Esophagus muscularis mucosa (tissue), 4 donors: ENCODE data around the gene RHOJ.

Experiments
- EP300 ChIP-seq: sonication (generic); formaldehyde crosslinking; IDR thresholded peaks from one replicate; pipeline ENCODE4 v1.6.1; 2017; ENCODE audit warnings: antibody characterized with exemption
- POLR2A ChIP-seq: fragments of 450-650 bp; IDR thresholded peaks from one replicate; pipeline ENCODE4 v1.6.1; 2017; ENCODE audit warnings: antibody characterized with exemption, moderate library complexity, mild to moderate bottlenecking, low read depth
- POLR2AphosphoS5 ChIP-seq, 2 donors: sonication (generic); formaldehyde crosslinking; IDR thresholded peaks; one replicate each; pipeline ENCODE4 v1.6.1; 2017; ENCODE audit warnings: antibody characterized with exemption in 2 of 2
- TF ChIP-seq, protein P1 (sequence below), 3 experiments: fragments of 200-600 bp in 2 of 3; fragments of 450-650 bp in 1 of 3; sonication (generic) in 2 of 3; IDR thresholded peaks; one replicate each; pipeline ENCODE4 v1.5.1; 2017 to 2019; ENCODE audit warnings: antibody characterized with exemption in 3 of 3, mild to moderate bottlenecking in 2 of 3, moderate library complexity in 1 of 3

- TF ChIP-seq POLR2A (no peak), EP300 (no peak), POLR2AphosphoS5 (IDR thresholded peaks at IDR 0.05) (no peak)
- TF ChIP-seq, protein P1, sequence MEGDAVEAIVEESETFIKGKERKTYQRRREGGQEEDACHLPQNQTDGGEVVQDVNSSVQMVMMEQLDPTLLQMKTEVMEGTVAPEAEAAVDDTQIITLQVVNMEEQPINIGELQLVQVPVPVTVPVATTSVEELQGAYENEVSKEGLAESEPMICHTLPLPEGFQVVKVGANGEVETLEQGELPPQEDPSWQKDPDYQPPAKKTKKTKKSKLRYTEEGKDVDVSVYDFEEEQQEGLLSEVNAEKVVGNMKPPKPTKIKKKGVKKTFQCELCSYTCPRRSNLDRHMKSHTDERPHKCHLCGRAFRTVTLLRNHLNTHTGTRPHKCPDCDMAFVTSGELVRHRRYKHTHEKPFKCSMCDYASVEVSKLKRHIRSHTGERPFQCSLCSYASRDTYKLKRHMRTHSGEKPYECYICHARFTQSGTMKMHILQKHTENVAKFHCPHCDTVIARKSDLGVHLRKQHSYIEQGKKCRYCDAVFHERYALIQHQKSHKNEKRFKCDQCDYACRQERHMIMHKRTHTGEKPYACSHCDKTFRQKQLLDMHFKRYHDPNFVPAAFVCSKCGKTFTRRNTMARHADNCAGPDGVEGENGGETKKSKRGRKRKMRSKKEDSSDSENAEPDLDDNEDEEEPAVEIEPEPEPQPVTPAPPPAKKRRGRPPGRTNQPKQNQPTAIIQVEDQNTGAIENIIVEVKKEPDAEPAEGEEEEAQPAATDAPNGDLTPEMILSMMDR (IDR thresholded peaks at IDR 0.05) = no peak
These were observed 1.2 kb upstream of the RHOJ start for GRCh38 chr14:63203015-63203414.
